AG09309 (cell line): Measurements from ENCODE around the gene GPR18.

ENCODE experiments used
- DNase-seq: peaks from one replicate; pipeline ENCODE4 v3.0.0-alpha.2; 2010; ENCODE audit warnings: low read depth
- H3K4me3 ChIP-seq: 2 replicates; pipeline ENCODE4 v1.5.1; 2011; ENCODE audit warnings: mild to moderate bottlenecking, low read depth, low read length, moderate library complexity; ENCODE audit not compliant: control insufficient read depth
- TF ChIP-seq, protein P1 (sequence below): IDR thresholded peaks from 2 replicates; pipeline ENCODE4 v1.5.1; 2011; ENCODE audit warnings: mild to moderate bottlenecking, low read depth, low read length, inconsistent platforms; ENCODE audit not compliant: insufficient read depth, control insufficient read depth; ENCODE audit errors: missing control alignments

Gene GPR18

DNA sequence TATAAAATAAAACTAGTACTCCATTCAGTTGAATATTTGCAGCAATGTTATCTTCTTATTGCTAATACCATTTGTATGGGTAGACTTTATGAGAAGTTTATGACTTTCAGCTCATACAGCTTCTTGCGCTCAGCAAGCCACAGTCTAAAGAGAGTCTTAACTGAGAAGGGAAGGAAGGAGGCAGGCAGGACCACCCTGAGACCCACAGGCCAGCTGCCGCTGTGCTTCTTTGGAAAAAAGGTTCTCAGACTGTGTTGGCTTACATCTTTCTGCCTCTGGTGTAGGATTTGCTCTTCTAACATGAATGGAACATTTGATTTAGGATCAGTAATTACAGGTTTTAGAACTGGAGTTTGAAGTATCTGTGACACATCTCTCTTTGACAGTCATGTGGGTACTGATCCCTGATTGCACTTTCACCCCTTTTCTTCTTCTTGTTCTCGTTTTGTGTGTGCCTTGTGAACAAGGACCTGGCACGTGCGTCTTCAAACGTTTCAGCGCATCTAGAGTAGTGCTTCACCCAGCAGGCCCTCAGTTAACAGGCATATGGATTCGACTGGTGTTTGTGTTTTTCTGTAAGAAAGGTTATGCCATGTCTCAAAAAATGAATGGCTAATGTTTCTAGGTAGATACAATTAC lies 7.1 kb upstream of the GPR18 start:
- no peak for DNase-seq
- H3K4me3 ChIP-seq = no peak overlapping the region
- TF ChIP-seq, protein P1, sequence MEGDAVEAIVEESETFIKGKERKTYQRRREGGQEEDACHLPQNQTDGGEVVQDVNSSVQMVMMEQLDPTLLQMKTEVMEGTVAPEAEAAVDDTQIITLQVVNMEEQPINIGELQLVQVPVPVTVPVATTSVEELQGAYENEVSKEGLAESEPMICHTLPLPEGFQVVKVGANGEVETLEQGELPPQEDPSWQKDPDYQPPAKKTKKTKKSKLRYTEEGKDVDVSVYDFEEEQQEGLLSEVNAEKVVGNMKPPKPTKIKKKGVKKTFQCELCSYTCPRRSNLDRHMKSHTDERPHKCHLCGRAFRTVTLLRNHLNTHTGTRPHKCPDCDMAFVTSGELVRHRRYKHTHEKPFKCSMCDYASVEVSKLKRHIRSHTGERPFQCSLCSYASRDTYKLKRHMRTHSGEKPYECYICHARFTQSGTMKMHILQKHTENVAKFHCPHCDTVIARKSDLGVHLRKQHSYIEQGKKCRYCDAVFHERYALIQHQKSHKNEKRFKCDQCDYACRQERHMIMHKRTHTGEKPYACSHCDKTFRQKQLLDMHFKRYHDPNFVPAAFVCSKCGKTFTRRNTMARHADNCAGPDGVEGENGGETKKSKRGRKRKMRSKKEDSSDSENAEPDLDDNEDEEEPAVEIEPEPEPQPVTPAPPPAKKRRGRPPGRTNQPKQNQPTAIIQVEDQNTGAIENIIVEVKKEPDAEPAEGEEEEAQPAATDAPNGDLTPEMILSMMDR = no peak

DNA sequence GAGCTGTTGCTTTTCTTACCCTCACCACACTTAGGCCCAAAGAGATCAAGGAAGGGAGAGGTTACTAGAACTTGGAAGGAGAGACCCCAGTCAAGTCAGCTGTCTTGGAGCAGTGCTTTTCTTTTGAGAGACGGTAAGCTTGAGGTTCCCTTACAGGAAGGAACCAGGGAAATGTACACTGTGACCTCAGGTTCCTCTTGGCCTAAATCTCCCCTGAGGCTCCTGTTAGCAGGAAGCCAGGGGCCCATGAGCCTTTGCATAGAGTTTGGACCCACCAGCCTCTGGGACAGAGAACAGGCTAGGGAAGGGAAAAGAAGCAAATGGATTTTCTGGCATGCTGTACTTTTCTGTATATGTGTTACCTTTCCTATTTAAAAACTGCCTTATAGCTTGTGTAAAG lies 5.9 kb upstream of the GPR18 start:
- TF ChIP-seq, protein P1 = no peak
- no peak for DNase-seq
- H3K4me3 ChIP-seq = no peak overlapping the region

DNA sequence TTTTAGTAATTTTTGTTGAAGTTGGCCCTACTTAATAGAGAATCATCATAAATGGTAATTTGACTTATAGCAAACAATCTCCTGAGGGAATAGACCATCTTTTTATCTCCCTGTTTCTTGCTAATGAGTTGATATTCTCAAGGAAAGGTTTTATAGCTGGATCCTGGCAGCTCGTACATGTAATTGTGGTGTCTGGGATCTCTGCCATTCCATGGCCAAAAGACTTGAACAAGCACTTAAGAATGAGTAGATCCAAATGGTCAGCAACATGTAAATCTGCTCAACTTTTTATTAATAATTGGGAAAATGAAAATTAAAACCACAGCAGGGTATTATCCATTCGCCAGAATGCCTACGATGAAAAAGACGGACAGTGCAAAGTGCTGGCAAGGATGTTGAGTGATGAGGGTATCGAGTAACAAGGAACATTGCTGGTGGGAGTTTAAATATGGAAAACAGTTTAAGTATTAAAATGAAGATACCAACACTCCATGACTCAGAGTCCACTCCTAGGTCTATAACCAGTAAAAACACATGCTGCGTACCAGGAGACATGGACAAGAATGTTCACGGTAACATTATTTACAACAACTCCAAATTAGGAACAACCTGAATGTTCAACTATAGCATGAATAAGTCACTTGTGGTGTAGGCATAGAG lies 5.1 kb upstream of the GPR18 start:
- H3K4me3 ChIP-seq = no peak overlapping the region
- TF ChIP-seq, protein P1 = no peak
- DNase-seq = no peak

DNA sequence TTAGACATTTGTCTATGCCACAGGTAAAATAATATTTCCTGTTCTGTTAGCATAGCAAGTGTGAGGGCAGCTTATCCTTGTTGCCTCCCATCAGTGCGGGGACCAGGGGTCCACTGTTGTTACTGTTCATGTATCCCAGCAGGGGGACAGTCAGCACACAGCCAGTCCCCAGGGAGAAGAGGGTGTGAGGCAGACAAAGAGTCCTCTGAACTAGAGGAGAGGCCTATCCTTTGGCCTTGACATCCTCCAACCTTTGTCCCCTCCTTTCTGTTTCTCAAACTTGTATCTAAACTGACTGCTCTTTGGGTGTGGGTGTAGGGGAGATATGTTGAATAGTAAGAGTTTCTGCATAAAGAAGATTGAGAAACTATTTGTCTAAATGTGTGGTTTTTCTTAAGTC lies 2.9 kb upstream of the GPR18 start:
- no peak for DNase-seq
- H3K4me3 ChIP-seq = no peak overlapping the region
- TF ChIP-seq, protein P1 = no peak

DNA sequence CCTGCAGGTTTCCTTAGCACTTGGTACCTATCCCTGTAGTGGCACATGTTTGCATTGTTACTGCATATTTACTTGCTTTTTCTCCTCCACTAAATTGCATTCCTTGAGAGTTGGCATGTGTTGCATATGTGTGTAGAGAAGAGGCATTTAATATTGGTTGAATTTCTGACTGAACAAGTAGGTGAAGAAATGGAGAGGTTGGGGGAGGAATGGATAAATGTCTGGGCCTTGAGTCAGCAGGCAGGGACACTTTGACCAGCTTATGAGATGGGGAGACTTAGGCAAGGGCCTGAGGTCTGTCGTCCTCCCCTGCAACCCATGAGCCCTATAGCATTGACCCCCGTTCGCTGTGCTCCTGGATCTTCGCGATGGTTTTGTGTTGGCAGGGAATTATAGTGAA lies 2.0 kb upstream of the GPR18 start:
- TF ChIP-seq, protein P1 = no peak
- no peak for DNase-seq
- H3K4me3 ChIP-seq = no peak overlapping the region

DNA sequence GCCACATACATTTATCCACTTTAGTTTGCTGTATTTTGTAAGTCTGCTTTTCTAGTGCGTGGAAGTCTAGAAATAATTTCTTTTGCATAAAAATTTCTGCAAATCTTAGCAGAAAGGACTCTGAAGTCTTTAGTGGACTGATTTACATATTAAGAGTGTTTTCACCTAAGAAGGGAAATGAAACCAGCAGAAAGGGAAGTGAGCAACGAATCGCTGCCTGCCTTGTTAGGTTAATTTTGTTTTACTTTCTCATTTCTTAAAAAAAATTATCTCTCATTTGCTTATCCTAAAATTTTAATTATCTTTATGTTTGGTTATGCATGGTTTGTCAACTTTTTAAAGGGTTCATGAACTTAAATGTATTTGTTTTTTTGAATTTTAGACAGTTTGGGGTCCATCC lies 767 bp upstream of the GPR18 start:
- no peak for DNase-seq
- TF ChIP-seq, protein P1 = no peak
- H3K4me3 ChIP-seq = no peak overlapping the region
